ENCODE data around the gene SIK3. TPM values are rescaled to one million over a fixed set of nuclear protein-coding genes. Genes with fewer than 3 reads are reported as not detected.

The SIK3 gene
- total RNA-seq, 1 experiment from 2014 or later, result 14.5 TPM

GRCh38 chr11:117084992-117085391 lies 13.2 kb downstream of the SIK3 start:
- intact Hi-C loops (cut with micrococcal nuclease), result no loop called here
- no peak for DNase-seq
- Histone ChIP-seq H3K36me3 (ENCODE audit: low read depth, low read length) (no peaks in the 10 kb centered on the region), H3K9ac (ENCODE audit: low read length) (no peak overlapping the region), H3K4me3 (ENCODE audit: low read length) (no peak overlapping the region), H2AFZ (ENCODE audit: low read length) (no peak overlapping the region), H3K4me2 (ENCODE audit: low read length) (no peak overlapping the region), H3K4me1 (ENCODE audit: insufficient read depth, low read length) (peaks cover 13% of the 10 kb centered on the region), H3F3A (ENCODE audit: low read length, unreplicated experiment) (peaks cover 6% of the 10 kb centered on the region), H3K9me2 (replicated peaks; ENCODE audit: low read length) (no peaks in the 10 kb centered on the region), H3K27me3 (ENCODE audit: low read length) (no peaks in the 10 kb centered on the region), H3K27ac (ENCODE audit: low read length) (no peak overlapping the region), H3K9me3 (ENCODE audit: low read length) (no peaks in the 10 kb centered on the region), H3K79me2 (ENCODE audit: low read length) (peaks cover 95% of the 10 kb centered on the region), H4K20me1 (ENCODE audit: low read length) (peaks cover 47% of the 10 kb centered on the region)
- ChIA-PET POLR2A (ENCODE audit: unreplicated experiment) (interaction anchor here (0.6 kb wide), 1 partner anchor 329 kb away, joined by 6 read pairs; no protein-coding TSS in a partner anchor), CTCF (no interaction called here)
- TF ChIP-seq CTCF (conservative IDR thresholded peaks at IDR 0.05; ENCODE audit: low read depth, low read length), result no peak
- no peak for TF ChIP-seq EZH2phosphoT487 (IDR thresholded peaks at IDR 0.05; ENCODE audit: borderline replicate concordance, low read length)
- TF ChIP-seq EZH2 (IDR thresholded peaks at IDR 0.05; ENCODE audit: low read length, unreplicated experiment), result no peak
- no peak for ATAC-seq
- no TSS peak for BruUV-seq (replicated peaks)

- no peak for TF ChIP-seq EZH2phosphoT487 (IDR thresholded peaks at IDR 0.05; ENCODE audit: borderline replicate concordance, low read length)
- no peak for TF ChIP-seq EZH2 (IDR thresholded peaks at IDR 0.05; ENCODE audit: low read length, unreplicated experiment)
- TF ChIP-seq CTCF (conservative IDR thresholded peaks at IDR 0.05; ENCODE audit: low read depth, low read length), result no peak
- Histone ChIP-seq H3K79me2 (ENCODE audit: low read length) (peaks cover 96% of the 10 kb centered on the region), H3K36me3 (ENCODE audit: low read depth, low read length) (no peaks in the 10 kb centered on the region), H3K27me3 (ENCODE audit: low read length) (no peaks in the 10 kb centered on the region), H3K4me2 (ENCODE audit: low read length) (no peak overlapping the region), H3F3A (ENCODE audit: low read length, unreplicated experiment) (no peaks in the 10 kb centered on the region), H3K9ac (ENCODE audit: low read length) (no peak overlapping the region), H3K4me1 (ENCODE audit: insufficient read depth, low read length) (no peaks in the 10 kb centered on the region), H3K9me3 (ENCODE audit: low read length) (no peaks in the 10 kb centered on the region), H4K20me1 (ENCODE audit: low read length) (peaks cover 48% of the 10 kb centered on the region), H3K27ac (ENCODE audit: low read length) (no peak overlapping the region), H3K4me3 (ENCODE audit: low read length) (no peak overlapping the region), H3K9me2 (replicated peaks; ENCODE audit: low read length) (no peaks in the 10 kb centered on the region), H2AFZ (ENCODE audit: low read length) (no peak overlapping the region)
- intact Hi-C loops (cut with micrococcal nuclease), result no loop called here
- POLR2A ChIA-PET (ENCODE audit: unreplicated experiment), result no interaction called here
- CTCF ChIA-PET, result no interaction called here
- DNase-seq (no peak), ATAC-seq (no peak)
- BruUV-seq (replicated peaks), result no TSS peak
Measured at GRCh38 chr11:117083011-117083935, 15.0 kb downstream of the SIK3 start.

- no peak overlapping the region for H3K4me3 ChIP-seq (ENCODE audit: low read length)
- H2AFZ ChIP-seq (ENCODE audit: low read length), result no peak overlapping the region
- H3K36me3 ChIP-seq (ENCODE audit: low read depth, low read length), result no peaks in the 10 kb centered on the region
- H3F3A ChIP-seq (ENCODE audit: low read length, unreplicated experiment), result no peaks in the 10 kb centered on the region
- H3K9me2 ChIP-seq (replicated peaks; ENCODE audit: low read length), result no peaks in the 10 kb centered on the region
- no TSS peak for BruUV-seq (replicated peaks)
- intact Hi-C loops (cut with micrococcal nuclease), result no loop called here
- peaks cover 96% of the 10 kb centered on the region for H3K79me2 ChIP-seq (ENCODE audit: low read length)
- H3K27ac ChIP-seq (ENCODE audit: low read length), result no peak overlapping the region
- ATAC-seq, result no peak
- TF ChIP-seq EZH2phosphoT487 (IDR thresholded peaks at IDR 0.05; ENCODE audit: borderline replicate concordance, low read length), result no peak
- peak; percentile 38; the same call in 1 of the 2 replicates for TF ChIP-seq CTCF (conservative IDR thresholded peaks at IDR 0.05; ENCODE audit: low read depth, low read length)
- DNase-seq, result no peak
- ChIA-PET POLR2A (ENCODE audit: unreplicated experiment) (no interaction called here), CTCF (no interaction called here)
- H3K4me1 ChIP-seq (ENCODE audit: insufficient read depth, low read length), result no peaks in the 10 kb centered on the region
- no peaks in the 10 kb centered on the region for H3K27me3 ChIP-seq (ENCODE audit: low read length)
- H3K9ac ChIP-seq (ENCODE audit: low read length), result no peak overlapping the region
- peaks cover 50% of the 10 kb centered on the region for H4K20me1 ChIP-seq (ENCODE audit: low read length)
- no peaks in the 10 kb centered on the region for H3K9me3 ChIP-seq (ENCODE audit: low read length)
- H3K4me2 ChIP-seq (ENCODE audit: low read length), result no peak overlapping the region
Measured at GRCh38 chr11:117081908-117082307, 16.3 kb downstream of the SIK3 start.
